Right lobe of liver (tissue), 6 donors: Measurements from ENCODE around the gene STAC3. TPM values are rescaled to one million over a fixed set of nuclear protein-coding genes. Genes with fewer than 3 reads are reported as not detected.

Experiments
- ATAC-seq, 4 donors: fragments of 200-7000 bp; cut with Tn5 transposase; one replicate each; pipeline ENCODE4 v1.9.1; 2020; ENCODE audit warnings: mild to moderate bottlenecking in 4 of 4, moderate library complexity in 4 of 4
- DNase-seq, 3 donors: peaks; one replicate each; pipeline ENCODE4 v3.0.0-alpha.2; 2020
- H3K27ac ChIP-seq, 3 donors: fragments of 200-600 bp; one replicate each; pipeline ENCODE4 v1.8.0; 2022
- H3K27me3 ChIP-seq, 2 donors: fragments of 200-600 bp; one replicate each; pipeline ENCODE4 v1.8.0; 2022
- H3K36me3 ChIP-seq, 4 donors: fragments of 200-600 bp; sonication (generic) in 1 of 4; one replicate each; pipeline versions ENCODE4 v1.5.1 to v1.8.0; 2017 to 2022; ENCODE audit warnings: control low read depth in 1 of 4
- H3K4me1 ChIP-seq, 4 donors: fragments of 200-600 bp; sonication (generic) in 1 of 4; one replicate each; pipeline versions ENCODE4 v1.5.1 to v1.8.0; 2017 to 2022; ENCODE audit warnings: control low read depth in 1 of 4
- H3K4me3 ChIP-seq, 3 donors: fragments of 200-600 bp; one replicate each; pipeline ENCODE4 v1.8.0; 2022
- H3K9me3 ChIP-seq, 4 donors: fragments of 200-600 bp; sonication (generic) in 1 of 4; one replicate each; pipeline versions ENCODE4 v1.5.1 to v1.8.0; 2017 to 2022; ENCODE audit warnings: control low read depth in 1 of 4
- POLR2A ChIP-seq: fragments of 450-650 bp; IDR thresholded peaks from one replicate; pipeline ENCODE4 v1.6.1; 2017; ENCODE audit warnings: antibody characterized with exemption, mild to moderate bottlenecking
- WGBS: methylation state at CpG from one replicate; pipeline ENCODE4 v1.1.6; 2018; ENCODE audit warnings: low coverage, low lambda C conversion rate; ENCODE audit not compliant: insufficient coverage; ENCODE audit errors: missing lambda C conversion rate; 5-methylcytosine and 5-hydroxymethylcytosine counted together
- intact Hi-C, 2 donors: fragments of 100-400 bp; cut with DNase I; formaldehyde crosslinking; loops; one replicate each; pipeline versions ENCODE4 v1.11.2 to v1.14.1; 2022
- total RNA-seq, 6 experiments: library from RNA; depleted of rRNA in 2 of 6; stranded (reverse); fragments of >200 nt in 2 of 6; fragmentation: NEBNext Ultra II Directional in 3 of 6; extraction: Animal tissue kit (Norgen Biotek cat#: 25700) in 3 of 6; gene quantifications; one replicate each; pipeline versions ENCODE4 v1.1.0 to v1.2.4, GENCODE V29; 2016 to 2023
- TF ChIP-seq, protein P1 (sequence below), 4 donors: fragments of 200-600 bp in 3 of 4; fragments of 450-650 bp in 1 of 4; IDR thresholded peaks; one replicate each; pipeline versions ENCODE4 v1.5.1 to v1.8.0; 2016 to 2022; ENCODE audit warnings: antibody characterized with exemption in 4 of 4, mild to moderate bottlenecking in 2 of 4
- donor health status: DM: no; HTN: yes; CAD: no.
- donor health status: DM: no; HTN: no; CAD: no.
- donor health status: DM: no; HTN: no; CAD: no.
- donor health status: DM: no; HTN: yes; CAD: no.
- donor health status: DM: no; HTN: yes; CAD: no.

The STAC3 gene
- total RNA-seq, 6 experiments from 2014 or later = 0.98 to 4.5 (median 1.8) TPM

GRCh38 chr12:57242691-57243454, 8.1 kb downstream of the STAC3 start:
- TF ChIP-seq, protein P1, sequence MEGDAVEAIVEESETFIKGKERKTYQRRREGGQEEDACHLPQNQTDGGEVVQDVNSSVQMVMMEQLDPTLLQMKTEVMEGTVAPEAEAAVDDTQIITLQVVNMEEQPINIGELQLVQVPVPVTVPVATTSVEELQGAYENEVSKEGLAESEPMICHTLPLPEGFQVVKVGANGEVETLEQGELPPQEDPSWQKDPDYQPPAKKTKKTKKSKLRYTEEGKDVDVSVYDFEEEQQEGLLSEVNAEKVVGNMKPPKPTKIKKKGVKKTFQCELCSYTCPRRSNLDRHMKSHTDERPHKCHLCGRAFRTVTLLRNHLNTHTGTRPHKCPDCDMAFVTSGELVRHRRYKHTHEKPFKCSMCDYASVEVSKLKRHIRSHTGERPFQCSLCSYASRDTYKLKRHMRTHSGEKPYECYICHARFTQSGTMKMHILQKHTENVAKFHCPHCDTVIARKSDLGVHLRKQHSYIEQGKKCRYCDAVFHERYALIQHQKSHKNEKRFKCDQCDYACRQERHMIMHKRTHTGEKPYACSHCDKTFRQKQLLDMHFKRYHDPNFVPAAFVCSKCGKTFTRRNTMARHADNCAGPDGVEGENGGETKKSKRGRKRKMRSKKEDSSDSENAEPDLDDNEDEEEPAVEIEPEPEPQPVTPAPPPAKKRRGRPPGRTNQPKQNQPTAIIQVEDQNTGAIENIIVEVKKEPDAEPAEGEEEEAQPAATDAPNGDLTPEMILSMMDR (IDR thresholded peaks at IDR 0.05) = peak; percentile 33 to 51 (median 48)
- TF ChIP-seq POLR2A = no peak
- Histone ChIP-seq H3K36me3 (no peaks in the 10 kb centered on the region), H3K4me1 (peaks cover 0 to 50% (median 16%) of the 10 kb centered on the region in 4 donors), H3K4me3 (peak overlapping the region; percentile 26 to 39 (median 37)), H3K27ac (no peak overlapping the region), H3K27me3 (peaks cover 0 to 7% of the 10 kb centered on the region in 2 donors), H3K9me3 (no peaks in the 10 kb centered on the region)
- peak; percentile 6 to 27 (median 12) for ATAC-seq
- WGBS = 0% methylated on average over 22 of the region's 45 CpGs
- intact Hi-C loops = loop anchor here in 1 of 2 donors (5.0 kb wide), 1 partner anchor 36 kb away; no protein-coding TSS in a partner anchor
- DNase-seq = peak in 2 of 3 donors; percentile 65 to 66

- H3K4me3 ChIP-seq = peak overlapping the region in 2 of 3 donors; percentile 37 to 39
- under 1% methylated on average over 12 of the region's 18 CpGs for WGBS
- no peaks in the 10 kb centered on the region for H3K36me3 ChIP-seq
- intact Hi-C loops = loop anchor here in 1 of 2 donors (5.0 kb wide), 1 partner anchor 35 kb away; no protein-coding TSS in a partner anchor
- DNase-seq (peak; percentile 68 to 85 (median 81)), ATAC-seq (peak; percentile 6 to 30 (median 22))
- H3K4me1 ChIP-seq = peaks cover 0 to 51% (median 16%) of the 10 kb centered on the region in 4 donors
- H3K27me3 ChIP-seq = peaks cover 0 to 7% of the 10 kb centered on the region in 2 donors
- H3K27ac ChIP-seq = no peak overlapping the region
- H3K9me3 ChIP-seq = no peaks in the 10 kb centered on the region
- TF ChIP-seq POLR2A = no peak
- TF ChIP-seq, protein P1 (IDR thresholded peaks at IDR 0.05) = no peak
Measured at GRCh38 chr12:57242329-57242690, 8.7 kb downstream of the STAC3 start.

DNA sequence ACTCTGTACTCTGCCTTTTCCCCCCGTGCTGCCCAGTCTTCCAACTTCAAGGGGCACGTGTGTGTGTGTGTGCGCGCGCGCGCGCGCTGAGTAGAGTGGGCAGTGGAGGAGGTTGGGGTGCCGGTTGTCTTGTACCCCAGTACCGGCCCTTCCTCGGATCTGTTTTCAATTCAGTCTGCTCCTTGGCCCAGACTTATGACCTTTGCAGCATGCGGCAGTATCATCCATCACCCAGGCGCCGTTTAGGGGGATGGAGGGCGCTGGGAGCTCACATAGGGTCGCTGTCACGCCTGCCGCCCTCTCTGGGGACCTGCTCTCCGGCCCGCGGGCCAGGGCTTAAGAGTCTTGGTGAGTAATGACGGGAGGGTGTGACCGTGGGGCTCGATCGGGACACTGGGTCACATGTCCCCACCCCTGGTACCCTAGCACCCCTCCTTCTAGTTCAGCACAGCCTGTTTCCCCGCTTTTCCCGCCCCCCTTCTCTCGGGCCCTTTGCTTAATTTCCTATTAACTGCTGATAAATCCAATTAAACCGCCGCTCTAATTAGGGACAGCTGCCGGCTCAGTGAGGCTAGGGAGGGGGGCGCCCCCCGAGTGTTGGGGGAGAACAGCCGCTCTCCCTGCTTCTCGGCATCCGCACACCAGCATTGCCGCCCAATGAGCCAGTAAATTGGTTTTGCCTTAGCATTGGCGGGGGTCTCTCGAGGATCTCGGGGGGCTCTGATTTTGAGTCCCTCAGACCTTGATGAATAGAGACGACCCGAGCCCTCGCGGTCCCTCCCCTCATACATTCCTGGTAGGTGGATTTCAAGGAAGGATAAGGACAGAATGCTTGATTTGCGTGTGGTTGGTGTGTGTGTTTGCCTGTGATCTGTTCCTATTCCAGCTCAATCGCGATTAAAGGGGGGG, 9.3 kb downstream of the STAC3 start:
- no peak for TF ChIP-seq POLR2A
- TF ChIP-seq, protein P1 (IDR thresholded peaks at IDR 0.05) = no peak
- Histone ChIP-seq H3K9me3 (no peaks in the 10 kb centered on the region), H3K27me3 (peaks cover 0 to 7% of the 10 kb centered on the region in 2 donors), H3K27ac (no peak overlapping the region), H3K4me3 (no peak overlapping the region), H3K36me3 (no peaks in the 10 kb centered on the region), H3K4me1 (peaks cover 0 to 51% (median 16%) of the 10 kb centered on the region in 4 donors)
- intact Hi-C loops = loop anchor here in 1 of 2 donors (5.0 kb wide), 1 partner anchor 34 kb away; no protein-coding TSS in a partner anchor
- DNase-seq = no peak
- 7% methylated on average over 21 of the region's 48 CpGs for WGBS
- ATAC-seq = no peak

DNA sequence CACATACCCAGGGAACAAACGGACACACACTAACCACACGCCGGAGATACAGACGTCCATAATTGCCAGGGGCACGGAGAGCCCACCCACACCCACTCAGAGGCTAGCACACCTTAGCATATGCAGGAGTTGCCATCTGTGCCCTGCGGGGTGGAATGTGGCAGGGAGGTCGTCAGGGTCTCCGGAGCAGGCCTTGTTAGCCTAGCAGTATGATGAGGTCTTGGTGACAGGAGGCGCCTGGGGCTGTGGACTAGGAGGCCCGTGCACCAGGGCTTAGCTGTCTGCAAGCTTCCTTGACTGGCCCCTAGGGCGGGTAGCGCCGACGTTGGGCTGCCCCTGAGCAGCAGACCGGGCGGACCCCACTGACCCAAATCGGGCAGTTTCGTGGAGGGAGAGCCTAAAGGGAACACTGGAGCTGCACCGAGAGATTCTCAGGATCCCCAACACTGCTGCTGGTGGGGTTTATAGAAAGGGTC, 10.0 kb downstream of the STAC3 start:
- H3K27ac ChIP-seq = no peak overlapping the region
- intact Hi-C loops = loop anchor here in 1 of 2 donors (5.0 kb wide), 1 partner anchor 34 kb away; no protein-coding TSS in a partner anchor
- peak overlapping the region in 1 of 3 donors; percentile 30 for H3K4me3 ChIP-seq
- WGBS = 11% methylated on average over 8 of the region's 19 CpGs
- DNase-seq = no peak
- TF ChIP-seq, protein P1 (IDR thresholded peaks at IDR 0.05) = no peak
- no peak for TF ChIP-seq POLR2A
- H3K9me3 ChIP-seq = no peaks in the 10 kb centered on the region
- H3K27me3 ChIP-seq = peaks cover 0 to 7% of the 10 kb centered on the region in 2 donors
- no peaks in the 10 kb centered on the region for H3K36me3 ChIP-seq
- H3K4me1 ChIP-seq = peaks cover 0 to 51% (median 16%) of the 10 kb centered on the region in 4 donors
- ATAC-seq = no peak
